ENCODE results near the gene CCDC80. TPM values are rescaled to one million over a fixed set of nuclear protein-coding genes. Genes with fewer than 3 reads are reported as not detected.
A peak's percentile ranks its signal among the peaks of the same experiment; 100 is the strongest.

The CCDC80 gene
- total RNA-seq, 1 experiment from 2014 or later, result 1.1 TPM

- no peak for DNase-seq
- intact Hi-C loops (cut with micrococcal nuclease; ENCODE audit: unreplicated experiment), result loop anchor here (10.0 kb wide), 1 partner anchor 117 kb away; no protein-coding TSS in a partner anchor
- Mint-ChIP-seq H3K27me3 (ENCODE audit: unreplicated experiment) (no peaks in the 10 kb centered on the region), H3K27ac (ENCODE audit: unreplicated experiment) (no peak overlapping the region), H3K9me3 (ENCODE audit: low read depth, unreplicated experiment) (no peaks in the 10 kb centered on the region), H3K4me3 (ENCODE audit: low read depth, unreplicated experiment) (no peak overlapping the region), H3K4me1 (ENCODE audit: low read depth, unreplicated experiment) (no peaks in the 10 kb centered on the region), H3K36me3 (ENCODE audit: insufficient read depth, unreplicated experiment) (no peaks in the 10 kb centered on the region)
- BruUV-seq (replicated peaks), result no TSS peak
- CTCF ChIA-PET, result no interaction called here
- no peak for TF ChIP-seq CTCF (IDR thresholded peaks at IDR 0.05; ENCODE audit: unreplicated experiment)
Measured at GRCh38 chr3:112587336-112587735, 53.6 kb downstream of the CCDC80 start.

- Mint-ChIP-seq H3K9me3 (ENCODE audit: low read depth, unreplicated experiment) (no peaks in the 10 kb centered on the region), H3K36me3 (ENCODE audit: insufficient read depth, unreplicated experiment) (no peaks in the 10 kb centered on the region), H3K27ac (ENCODE audit: unreplicated experiment) (no peak overlapping the region), H3K4me3 (ENCODE audit: low read depth, unreplicated experiment) (no peak overlapping the region), H3K4me1 (ENCODE audit: low read depth, unreplicated experiment) (no peaks in the 10 kb centered on the region), H3K27me3 (ENCODE audit: unreplicated experiment) (no peaks in the 10 kb centered on the region)
- intact Hi-C loops (cut with micrococcal nuclease; ENCODE audit: unreplicated experiment), result loop anchor here (10.0 kb wide), 1 partner anchor 119 kb away; no protein-coding TSS in a partner anchor
- BruUV-seq (replicated peaks), result no TSS peak
- TF ChIP-seq CTCF (IDR thresholded peaks at IDR 0.05; ENCODE audit: unreplicated experiment), result no peak
- no peak for DNase-seq
- CTCF ChIA-PET, result no interaction called here
Measured at GRCh38 chr3:112585782-112586181, 55.2 kb downstream of the CCDC80 start.

- Mint-ChIP-seq H3K27me3 (ENCODE audit: unreplicated experiment) (no peaks in the 10 kb centered on the region), H3K27ac (ENCODE audit: unreplicated experiment) (no peak overlapping the region), H3K4me3 (ENCODE audit: low read depth, unreplicated experiment) (no peak overlapping the region), H3K4me1 (ENCODE audit: low read depth, unreplicated experiment) (no peaks in the 10 kb centered on the region), H3K36me3 (ENCODE audit: insufficient read depth, unreplicated experiment) (no peaks in the 10 kb centered on the region), H3K9me3 (ENCODE audit: low read depth, unreplicated experiment) (no peaks in the 10 kb centered on the region)
- no peak for DNase-seq
- no peak for TF ChIP-seq CTCF (IDR thresholded peaks at IDR 0.05; ENCODE audit: unreplicated experiment)
- intact Hi-C loops (cut with micrococcal nuclease; ENCODE audit: unreplicated experiment), result loop anchor here (2.0 to 10.0 kb wide), 4 partner anchors 60 to 229 kb away; no protein-coding TSS in a partner anchor
- no TSS peak for BruUV-seq (replicated peaks)
- CTCF ChIA-PET, result interaction anchor here (0.7 kb wide), 1 partner anchor 10 kb away, joined by 3 read pairs; no protein-coding TSS in a partner anchor
Measured at GRCh38 chr3:112583105-112583504, 57.8 kb downstream of the CCDC80 start.

- peak; percentile 20 for TF ChIP-seq CTCF (IDR thresholded peaks at IDR 0.05; ENCODE audit: unreplicated experiment)
- BruUV-seq (replicated peaks), result no TSS peak
- intact Hi-C loops (cut with micrococcal nuclease; ENCODE audit: unreplicated experiment), result loop anchor here (1.0 to 10.0 kb wide), 5 partner anchors 60 to 397 kb away; no protein-coding TSS in a partner anchor
- H3K4me3 Mint-ChIP-seq (ENCODE audit: low read depth, unreplicated experiment), result no peak overlapping the region
- H3K36me3 Mint-ChIP-seq (ENCODE audit: insufficient read depth, unreplicated experiment), result no peaks in the 10 kb centered on the region
- no peaks in the 10 kb centered on the region for H3K4me1 Mint-ChIP-seq (ENCODE audit: low read depth, unreplicated experiment)
- no peak overlapping the region for H3K27ac Mint-ChIP-seq (ENCODE audit: unreplicated experiment)
- no peaks in the 10 kb centered on the region for H3K27me3 Mint-ChIP-seq (ENCODE audit: unreplicated experiment)
- CTCF ChIA-PET, result interaction anchor here (0.6 to 0.9 kb wide), 3 partner anchors 9 to 59 kb away, joined by 3 to 4 read pairs (median 3); partner anchors contain the start of gene CCDC80
- peak; percentile 40 for DNase-seq
- H3K9me3 Mint-ChIP-seq (ENCODE audit: low read depth, unreplicated experiment), result no peaks in the 10 kb centered on the region
Measured at GRCh38 chr3:112582244-112582874, 58.6 kb downstream of the CCDC80 start.

Data from Calu3 (cell line).